Urinary bladder (tissue), 4 donors: ENCODE data around the gene TDRD12. TPM values are rescaled to one million over a fixed set of nuclear protein-coding genes. Genes with fewer than 3 reads are reported as not detected.
"Not testable (repeated sequence)": the region's sequence is repeated elsewhere in the genome, so short reads cannot be mapped to it uniquely, and the experiment has no call there.

Source experiments
- DNase-seq: peaks from one replicate; pipeline ENCODE4 v3.0.0-alpha.2; 2015; ENCODE audit errors: extremely low spot score
- H3K27ac ChIP-seq: one replicate; pipeline ENCODE4 v1.5.1; 2013; ENCODE audit warnings: low read depth, mild to moderate bottlenecking, moderate library complexity
- H3K36me3 ChIP-seq: one replicate; pipeline ENCODE4 v1.6.1; 2013; ENCODE audit warnings: mild to moderate bottlenecking, moderate library complexity; ENCODE audit not compliant: insufficient read depth
- H3K4me1 ChIP-seq: one replicate; pipeline ENCODE4 v1.6.1; 2013; ENCODE audit warnings: mild to moderate bottlenecking, moderate library complexity; ENCODE audit not compliant: insufficient read depth
- H3K4me3 ChIP-seq: one replicate; pipeline ENCODE4 v1.5.1; 2013; ENCODE audit warnings: low read depth, low read length
- WGBS: extraction: QIAGEN DNeasy Blood & Tissue Kit; methylation state at CpG from one replicate; pipeline ENCODE4 v1.1.7; 2013; 5-methylcytosine and 5-hydroxymethylcytosine counted together
- polyA plus RNA-seq: library from polyadenylated mRNA; stranded (reverse); fragments of 200-250 nt; gene quantifications from one replicate; pipeline ENCODE4 v1.2.3, GENCODE V29; 2013
- total RNA-seq: library from RNA; depleted of rRNA; stranded (reverse); fragments of >200 nt; gene quantifications from one replicate; pipeline ENCODE4 v1.2.3, GENCODE V29; 2014
- donor health status: healthy with polysubstance abuse.
- donor health status: healthy.

Gene TDRD12
- total and polyA plus RNA-seq, 2 donors = 0.24 to 1.1 TPM

- 92% methylated on average over 10 of the region's 10 CpGs for WGBS
- H3K27ac ChIP-seq = no peak overlapping the region
- H3K4me3 ChIP-seq = no peak overlapping the region
- no peaks in the 10 kb centered on the region for H3K36me3 ChIP-seq
- H3K4me1 ChIP-seq = no peaks in the 10 kb centered on the region
- DNase-seq = no peak
Observed at GRCh38 chr19:32829345-32829896, 109.9 kb downstream of the TDRD12 start.

- WGBS = 80% methylated on average over 8 of the region's 8 CpGs
- no peak overlapping the region for H3K27ac ChIP-seq
- DNase-seq = no peak
- no peaks in the 10 kb centered on the region for H3K36me3 ChIP-seq
- no peak overlapping the region for H3K4me3 ChIP-seq
- no peaks in the 10 kb centered on the region for H3K4me1 ChIP-seq
Observed at GRCh38 chr19:32830231-32831014, 110.9 kb downstream of the TDRD12 start.

GRCh38 chr19:32831611-32832010 lies 112.0 kb downstream of the TDRD12 start:
- no peak for DNase-seq
- H3K27ac ChIP-seq = no peak overlapping the region
- 91% methylated on average over 5 of the region's 5 CpGs for WGBS
- H3K36me3 ChIP-seq = no peaks in the 10 kb centered on the region
- H3K4me3 ChIP-seq = no peak overlapping the region
- no peaks in the 10 kb centered on the region for H3K4me1 ChIP-seq

GRCh38 chr19:32832094-32832493 lies 112.5 kb downstream of the TDRD12 start:
- not testable (repeated sequence) for H3K4me3 ChIP-seq, H3K36me3 ChIP-seq, DNase-seq, H3K27ac ChIP-seq, H3K4me1 ChIP-seq
- WGBS = 93% methylated on average over 12 of the region's 12 CpGs

GRCh38 chr19:32832825-32833224 lies 113.3 kb downstream of the TDRD12 start:
- H3K36me3 ChIP-seq, H3K4me1 ChIP-seq, DNase-seq, H3K27ac ChIP-seq, H3K4me3 ChIP-seq: not testable (repeated sequence)
- WGBS = 89% methylated on average over 7 of the region's 7 CpGs

- 93% methylated on average over 7 of the region's 7 CpGs for WGBS
- DNase-seq, H3K36me3 ChIP-seq, H3K27ac ChIP-seq, H3K4me3 ChIP-seq, H3K4me1 ChIP-seq: not testable (repeated sequence)
Observed at GRCh38 chr19:32833388-32833787, 113.8 kb downstream of the TDRD12 start.

- Histone ChIP-seq H3K4me1 (no peaks in the 10 kb centered on the region), H3K4me3 (no peak overlapping the region), H3K27ac (no peak overlapping the region), H3K36me3 (no peaks in the 10 kb centered on the region)
- no peak for DNase-seq
- 72% methylated on average over 7 of the region's 7 CpGs for WGBS
Observed at GRCh38 chr19:32837531-32837930, 118.0 kb downstream of the TDRD12 start.

GRCh38 chr19:32842061-32842460 lies 122.5 kb downstream of the TDRD12 start:
- H3K4me3 ChIP-seq = no peak overlapping the region
- no peak for DNase-seq
- no peaks in the 10 kb centered on the region for H3K36me3 ChIP-seq
- H3K27ac ChIP-seq = no peak overlapping the region
- no peaks in the 10 kb centered on the region for H3K4me1 ChIP-seq
- 64% methylated on average over 8 of the region's 8 CpGs for WGBS

- H3K27ac ChIP-seq = no peak overlapping the region
- no peak overlapping the region for H3K4me3 ChIP-seq
- H3K36me3 ChIP-seq = no peaks in the 10 kb centered on the region
- DNase-seq = no peak
- 93% methylated on average over 19 of the region's 19 CpGs for WGBS
- no peaks in the 10 kb centered on the region for H3K4me1 ChIP-seq
Observed at GRCh38 chr19:32843716-32844245, 124.2 kb downstream of the TDRD12 start.

- DNase-seq, H3K4me1 ChIP-seq, H3K27ac ChIP-seq, H3K36me3 ChIP-seq, H3K4me3 ChIP-seq: not testable (repeated sequence)
- WGBS = no CpG with 5 or more reads among the region's 2 CpGs
Observed at GRCh38 chr19:32848035-32848434, 128.5 kb downstream of the TDRD12 start.

- Histone ChIP-seq H3K4me1 (no peaks in the 10 kb centered on the region), H3K36me3 (no peaks in the 10 kb centered on the region), H3K4me3 (no peak overlapping the region), H3K27ac (no peak overlapping the region)
- no peak for DNase-seq
- 87% methylated on average over 6 of the region's 6 CpGs for WGBS
Observed at GRCh38 chr19:32852216-32852615, 132.6 kb downstream of the TDRD12 start.

- H3K4me3 ChIP-seq, H3K27ac ChIP-seq, H3K36me3 ChIP-seq, H3K4me1 ChIP-seq, DNase-seq: not testable (repeated sequence)
- 94% methylated on average over 7 of the region's 7 CpGs for whole genome bisulfite sequencing
Observed at GRCh38 chr19:32856818-32857217, 137.3 kb downstream of the TDRD12 start.

- H3K4me3 ChIP-seq = no peak overlapping the region
- 82% methylated on average over 5 of the region's 5 CpGs for WGBS
- no peak overlapping the region for H3K27ac ChIP-seq
- no peak for DNase-seq
- no peaks in the 10 kb centered on the region for H3K4me1 ChIP-seq
- H3K36me3 ChIP-seq = no peaks in the 10 kb centered on the region
Observed at GRCh38 chr19:32857584-32857983, 138.0 kb downstream of the TDRD12 start.

- no peaks in the 10 kb centered on the region for H3K4me1 ChIP-seq
- H3K4me3 ChIP-seq = no peak overlapping the region
- no peak overlapping the region for H3K27ac ChIP-seq
- 85% methylated on average over 13 of the region's 13 CpGs for WGBS
- no peaks in the 10 kb centered on the region for H3K36me3 ChIP-seq
- no peak for DNase-seq
Observed at GRCh38 chr19:32858155-32858554, 138.6 kb downstream of the TDRD12 start.
